Neural progenitor cell (in vitro differentiated cells): ENCODE data around the gene MORN1. TPM values are rescaled to one million over a fixed set of nuclear protein-coding genes. Genes with fewer than 3 reads are reported as not detected.

ENCODE experiments used
- DNase-seq: peaks from one replicate; pipeline ENCODE4 v3.0.0-alpha.2; 2016; ENCODE audit warnings: low spot score
- H2AFZ ChIP-seq: fragments of 200-600 bp; sonication (generic); replicated peaks from 2 replicates; pipeline ENCODE4 v1.6.1; 2016; ENCODE audit warnings: antibody characterized with exemption
- H3F3A ChIP-seq: fragments of 200-600 bp; sonication (generic); 2 replicates; pipeline ENCODE4 v1.6.1; 2016; ENCODE audit warnings: antibody characterized with exemption, low read depth
- H3K27ac ChIP-seq: fragments of 200-600 bp; sonication (generic); 2 replicates; pipeline ENCODE4 v1.5.1; 2016; ENCODE audit warnings: mild to moderate bottlenecking
- H3K27me3 ChIP-seq: fragments of 200-600 bp; sonication (generic); 2 replicates; pipeline ENCODE4 v1.6.1; 2016; ENCODE audit warnings: mild to moderate bottlenecking, moderate library complexity
- H3K36me3 ChIP-seq: fragments of 200-600 bp; sonication (generic); 2 replicates; pipeline ENCODE4 v1.5.1; 2016
- H3K4me1 ChIP-seq: fragments of 200-600 bp; sonication (generic); 2 replicates; pipeline ENCODE4 v1.6.1; 2016; ENCODE audit warnings: mixed run types
- H3K4me2 ChIP-seq: fragments of 200-600 bp; sonication (generic); 2 replicates; pipeline ENCODE4 v1.6.1; 2016
- H3K4me3 ChIP-seq: fragments of 200-600 bp; sonication (generic); 2 replicates; pipeline ENCODE4 v1.5.1; 2016
- H3K79me2 ChIP-seq: fragments of 200-600 bp; sonication (generic); 2 replicates; pipeline ENCODE4 v1.6.1; 2016; ENCODE audit warnings: low read depth
- H3K9ac ChIP-seq: fragments of 200-600 bp; sonication (generic); 2 replicates; pipeline ENCODE4 v1.6.1; 2016
- H3K9me3 ChIP-seq: fragments of 200-600 bp; sonication (generic); 2 replicates; pipeline ENCODE4 v1.5.1; 2016; ENCODE audit warnings: low read depth
- H4K20me1 ChIP-seq: fragments of 200-600 bp; sonication (generic); 2 replicates; pipeline ENCODE4 v1.6.1; 2016; ENCODE audit warnings: low read depth
- H3K27ac Mint-ChIP-seq: 3 replicates; pipeline ENCODE4 v1.8.0; 2021; ENCODE audit warnings: mixed read lengths
- H3K27me3 Mint-ChIP-seq: 2 replicates; pipeline ENCODE4 v1.8.0; 2022; ENCODE audit warnings: low read depth, mild to moderate bottlenecking, inconsistent platforms, moderate library complexity, mixed read lengths; ENCODE audit not compliant: insufficient read depth
- H3K36me3 Mint-ChIP-seq: 3 replicates; pipeline ENCODE4 v1.8.0; 2021; ENCODE audit warnings: mixed read lengths
- H3K4me1 Mint-ChIP-seq: 3 replicates; pipeline ENCODE4 v1.8.0; 2021; ENCODE audit warnings: mixed read lengths
- H3K4me3 Mint-ChIP-seq: 3 replicates; pipeline ENCODE4 v1.8.0; 2021; ENCODE audit warnings: mild to moderate bottlenecking, moderate library complexity, mixed read lengths
- H3K9me3 Mint-ChIP-seq: 3 replicates; pipeline ENCODE4 v1.8.0; 2020; ENCODE audit warnings: mixed read lengths
- CTCF ChIP-seq: fragments of 200-600 bp; sonication (generic); IDR thresholded peaks from 2 replicates; pipeline ENCODE4 v1.5.1; 2017; ENCODE audit warnings: antibody characterized with exemption, mild to moderate bottlenecking
- EZH2 ChIP-seq: fragments of 200-600 bp; sonication (generic); IDR thresholded peaks from 2 replicates; pipeline ENCODE4 v1.6.1; 2017; ENCODE audit warnings: antibody characterized with exemption, mild to moderate bottlenecking, moderate library complexity
- EZH2phosphoT487 ChIP-seq: fragments of 200-600 bp; sonication (generic); IDR thresholded peaks from 2 replicates; pipeline ENCODE4 v1.6.1; 2017; ENCODE audit warnings: antibody characterized with exemption
- total RNA-seq: library from RNA; depleted of rRNA; stranded (reverse); fragments of >200 nt; gene quantifications from 2 replicates; pipeline ENCODE4 v1.2.3, GENCODE V29; 2015; ENCODE audit warnings: low replicate concordance

The MORN1 gene
- total RNA-seq, 1 donor from 2014 or later: 7.0 TPM

DNA sequence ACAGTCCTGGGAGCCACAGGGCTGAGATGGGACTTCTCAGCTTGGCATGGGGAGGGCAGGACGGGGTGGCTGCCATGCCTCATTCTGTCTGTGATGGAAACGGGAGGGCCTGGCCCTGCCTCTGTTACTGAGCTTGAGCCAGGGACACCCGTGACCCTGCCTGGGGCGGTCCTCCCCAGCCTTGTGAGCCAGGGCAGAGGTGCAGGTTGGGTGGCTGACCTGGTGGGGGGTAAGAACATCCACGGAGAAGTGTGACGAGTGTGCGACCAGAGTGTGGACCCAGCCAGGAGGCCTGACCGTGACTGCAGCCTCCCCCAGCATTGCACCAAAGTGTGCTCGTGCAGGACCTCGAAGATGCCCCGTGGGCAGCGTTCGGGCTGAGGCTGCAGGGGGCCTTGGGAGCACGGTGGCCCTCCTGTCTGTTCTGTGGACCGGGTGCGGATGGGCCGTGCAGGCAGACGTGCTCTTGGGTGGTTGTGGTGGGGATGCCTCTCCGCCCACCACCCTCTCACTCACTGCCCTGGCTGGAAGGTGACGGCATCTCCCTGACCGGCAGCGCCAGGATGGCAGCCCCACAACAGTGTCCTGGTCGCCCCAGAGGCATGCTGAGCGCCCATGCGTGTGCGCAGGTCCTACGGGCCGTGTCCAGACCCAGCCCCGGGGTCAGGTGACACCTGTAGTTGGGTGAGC is 117.8 kb downstream of the MORN1 start:
- DNase-seq: no peak
- Mint-ChIP-seq H3K4me3 (peak overlapping the region; percentile 64), H3K4me1 (peaks cover 86% of the 10 kb centered on the region), H3K36me3 (peaks cover 11% of the 10 kb centered on the region), H3K27me3 (peaks cover 5% of the 10 kb centered on the region), H3K9me3 (peaks cover 7% of the 10 kb centered on the region), H3K27ac (peak overlapping the region; percentile 83)
- H3K4me1 ChIP-seq: peaks cover 62% of the 10 kb centered on the region
- H2AFZ ChIP-seq: no peak overlapping the region
- H3K9me3 ChIP-seq: no peaks in the 10 kb centered on the region
- peaks cover 49% of the 10 kb centered on the region for H3F3A ChIP-seq
- no peak overlapping the region for H3K4me3 ChIP-seq
- peaks cover 100% of the 10 kb centered on the region for H4K20me1 ChIP-seq
- TF ChIP-seq EZH2 (no peak), CTCF (no peak), EZH2phosphoT487 (no peak)
- H3K27ac ChIP-seq: no peak overlapping the region
- no peaks in the 10 kb centered on the region for H3K27me3 ChIP-seq
- H3K36me3 ChIP-seq: no peaks in the 10 kb centered on the region
- peaks cover 99% of the 10 kb centered on the region for H3K79me2 ChIP-seq
- H3K9ac ChIP-seq: no peak overlapping the region
- H3K4me2 ChIP-seq: no peak overlapping the region

GRCh38 chr1:2272686-2273400 is 118.5 kb downstream of the MORN1 start:
- peaks cover 11% of the 10 kb centered on the region for H3K36me3 Mint-ChIP-seq
- Histone ChIP-seq H3K4me1 (peaks cover 55% of the 10 kb centered on the region), H3K9me3 (no peaks in the 10 kb centered on the region), H3K27me3 (no peaks in the 10 kb centered on the region), H4K20me1 (peaks cover 100% of the 10 kb centered on the region), H3K9ac (no peak overlapping the region), H3K4me2 (peak overlapping the region; percentile 70), H3K4me3 (no peak overlapping the region), H3F3A (peaks cover 49% of the 10 kb centered on the region), H3K79me2 (peaks cover 99% of the 10 kb centered on the region), H2AFZ (no peak overlapping the region), H3K27ac (peak overlapping the region; percentile 98), H3K36me3 (no peaks in the 10 kb centered on the region)
- peaks cover 83% of the 10 kb centered on the region for H3K4me1 Mint-ChIP-seq
- TF ChIP-seq EZH2: no peak
- TF ChIP-seq EZH2phosphoT487: no peak
- TF ChIP-seq CTCF: no peak
- peak overlapping the region; percentile 82 for H3K4me3 Mint-ChIP-seq
- no peak for DNase-seq
- H3K27me3 Mint-ChIP-seq: peaks cover 5% of the 10 kb centered on the region
- peak overlapping the region; percentile 98 for H3K27ac Mint-ChIP-seq
- H3K9me3 Mint-ChIP-seq: peaks cover 7% of the 10 kb centered on the region

DNA sequence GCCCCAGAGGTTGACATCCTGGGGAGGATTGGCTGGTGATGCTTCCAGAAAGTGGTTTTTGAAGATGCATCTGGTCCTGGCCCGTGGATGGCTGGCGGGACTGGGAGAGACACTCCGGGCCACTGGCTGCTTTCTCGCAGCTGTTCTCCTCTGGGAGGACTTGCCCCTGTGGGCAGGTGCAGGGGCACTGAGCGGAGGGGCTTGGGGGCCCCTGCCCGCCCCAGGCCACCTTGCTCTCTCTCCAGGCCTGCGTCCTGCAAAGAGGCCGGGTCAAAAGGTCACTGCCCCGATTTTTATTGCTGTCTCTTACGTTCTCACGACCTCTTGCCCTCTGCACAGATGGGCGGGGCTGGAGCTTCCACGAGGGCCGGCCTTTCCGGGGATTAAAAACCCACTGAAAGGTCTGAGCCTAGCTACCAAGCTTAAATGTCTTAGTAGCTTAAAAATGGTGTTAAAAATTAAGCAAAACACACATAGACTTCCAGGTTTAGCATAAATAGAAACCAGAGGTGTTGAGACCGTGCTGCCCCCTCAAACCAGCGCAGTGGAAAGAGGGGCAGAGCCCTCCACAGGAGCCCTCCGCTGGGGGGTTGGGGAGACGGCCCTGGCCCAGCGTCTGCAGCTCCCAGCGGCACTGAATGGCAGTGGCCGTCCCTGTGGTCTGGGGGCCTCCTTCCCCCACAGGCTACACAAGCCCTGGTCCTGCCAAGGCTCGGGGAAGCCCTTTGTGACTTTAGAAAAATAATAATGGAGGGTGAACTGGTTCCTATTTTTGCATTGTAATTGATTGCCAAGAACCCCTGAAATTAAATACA is 119.3 kb downstream of the MORN1 start:
- Histone ChIP-seq H3F3A (peaks cover 49% of the 10 kb centered on the region), H3K36me3 (no peaks in the 10 kb centered on the region), H3K9me3 (no peaks in the 10 kb centered on the region), H3K27ac (peak overlapping the region; percentile 98), H3K4me2 (peak overlapping the region; percentile 70), H3K4me1 (peaks cover 55% of the 10 kb centered on the region), H4K20me1 (peaks cover 100% of the 10 kb centered on the region), H3K9ac (no peak overlapping the region), H2AFZ (no peak overlapping the region), H3K4me3 (peak overlapping the region; percentile 31), H3K27me3 (no peaks in the 10 kb centered on the region), H3K79me2 (peaks cover 99% of the 10 kb centered on the region)
- TF ChIP-seq EZH2phosphoT487 (no peak), CTCF (no peak), EZH2 (no peak)
- Mint-ChIP-seq H3K4me1 (peaks cover 80% of the 10 kb centered on the region), H3K27ac (peak overlapping the region; percentile 98), H3K36me3 (peaks cover 5% of the 10 kb centered on the region), H3K9me3 (peaks cover 4% of the 10 kb centered on the region), H3K27me3 (peaks cover 4% of the 10 kb centered on the region), H3K4me3 (peak overlapping the region; percentile 82)
- peak; percentile 90 for DNase-seq

Other genes starting within 250 kb of the MORN1 start
- 11.3 and 68.2 TPM in 2 replicates for gene FAAP20, start 196.8 kb downstream of the MORN1 start, total RNA-seq
- 7.4 and 15.7 TPM in 2 replicates for gene SKI, start 163.2 kb downstream of the MORN1 start, total RNA-seq
- 39.1 and 42.5 TPM in 2 replicates for gene RER1, start 287 bp upstream of the MORN1 start, total RNA-seq
- 15.1 and 39.3 TPM in 2 replicates for gene PEX10, start 21.0 kb upstream of the MORN1 start, total RNA-seq
- 0.54 and 2.0 TPM in 2 replicates for gene PLCH2, start 84.7 kb upstream of the MORN1 start, total RNA-seq
- 30.6 and 53.9 TPM in 2 replicates for gene PANK4, start 135.0 kb upstream of the MORN1 start, total RNA-seq
- gene HES5, start 138.7 kb upstream of the MORN1 start, total RNA-seq: 6.4 and 28.2 TPM in 2 replicates
- gene TNFRSF14, start 164.8 kb upstream of the MORN1 start, total RNA-seq: 0.65 TPM in 1 of 2 replicates, not detected in the other
- gene PRXL2B, start 195.2 kb upstream of the MORN1 start, total RNA-seq: 10.0 and 29.6 TPM in 2 replicates
- gene MMEL1, start 241.5 kb upstream of the MORN1 start, total RNA-seq: 0.19 and 0.31 TPM in 2 replicates